A549 (cell line): ENCODE results near the gene KMT5C. TPM values are rescaled to one million over a fixed set of nuclear protein-coding genes. Genes with fewer than 3 reads are reported as not detected.

Source experiments
- ATAC-seq, 2 experiments: fragments of 200-7000 bp in 1 of 2; fragments of >200 bp in 1 of 2; cut with Nextera tagmentation in 1 of 2; cut with Tn5 transposase in 1 of 2; 3 replicates each; pipeline versions ENCODE4 v1.8.0 to v1.9.1; 2018 to 2020; ENCODE audit warnings: mild to moderate bottlenecking in 1 of 2, moderate library complexity in 1 of 2
- CTCF ChIA-PET: fragments of 300-600 bp; sonication (Branson Sonifier 250); formaldehyde crosslinking; extraction: SDS; loops from one replicate; lab custom pipeline; 2021; ENCODE audit warnings: antibody characterized with exemption, inconsistent platforms; lab: Yijun Ruan, JAX
- POLR2A ChIA-PET: fragments of 350-600 bp; formaldehyde crosslinking; extraction: SDS; loops from one replicate; lab custom pipeline; 2021; ENCODE audit warnings: antibody characterized with exemption, inconsistent platforms; lab: Yijun Ruan, JAX
- DNase-seq, 2 experiments: peaks; one replicate each; pipeline versions ENCODE4 v3.0.0 to v3.0.0-alpha.2; 2011 to 2016; ENCODE audit warnings: low read depth in 1 of 2, low spot score in 1 of 2
- FAIRE-seq: peaks from 2 replicates; lab custom pipeline; 2011; peaks lifted over from hg19 to GRCh38; lab: Jason Lieb, UNC
- H3K27ac ChIP-seq, 2 experiments: fragments of >200 bp; sonication (Bioruptor Twin); formaldehyde crosslinking; 3 replicates each; pipeline ENCODE4 v1.5.1; 2016 to 2017
- H3K4me1 ChIP-seq: fragments of >200 bp; sonication (Bioruptor Twin); formaldehyde crosslinking; 3 replicates; pipeline ENCODE4 v1.6.1; 2016
- H3K4me2 ChIP-seq: fragments of >200 bp; sonication (Bioruptor Twin); formaldehyde crosslinking; 3 replicates; pipeline ENCODE4 v1.6.1; 2016
- H3K4me3 ChIP-seq: fragments of >200 bp; sonication (Bioruptor Twin); formaldehyde crosslinking; 3 replicates; pipeline ENCODE4 v1.5.1; 2016
- H3K9me3 ChIP-seq: fragments of >200 bp; sonication (Bioruptor Twin); formaldehyde crosslinking; 3 replicates; pipeline ENCODE4 v1.6.1; 2016
- ATOH8 ChIP-seq: fragments of 250-450 bp; sonication (Bioruptor Pico); IDR thresholded peaks from 2 replicates; pipeline ENCODE4 v1.5.0; 2020; ENCODE audit warnings: low read depth, mild to moderate bottlenecking, moderate library complexity
- CHD2 ChIP-seq: fragments of 150-350 bp; IDR thresholded peaks from 2 replicates; pipeline ENCODE4 v1.6.1; 2014; ENCODE audit warnings: low read length; ENCODE audit not compliant: partially characterized antibody
- EHF ChIP-seq: fragments of 250-450 bp; sonication (Bioruptor Pico); IDR thresholded peaks from 2 replicates; pipeline ENCODE4 v1.5.0; 2020; ENCODE audit warnings: mild to moderate bottlenecking
- EHMT2 ChIP-seq: fragments of 200-600 bp; sonication (generic); IDR thresholded peaks from 2 replicates; pipeline ENCODE4 v1.6.1; 2016; ENCODE audit warnings: antibody characterized with exemption, low read depth, mild to moderate bottlenecking, moderate library complexity
- FOSB ChIP-seq: fragments of 250-450 bp; sonication (Bioruptor Pico); IDR thresholded peaks from 2 replicates; pipeline ENCODE4 v1.5.0; 2020; ENCODE audit warnings: mild to moderate bottlenecking, moderate library complexity
- FOXS1 ChIP-seq: fragments of 250-450 bp; sonication (Bioruptor Pico); IDR thresholded peaks from 2 replicates; pipeline ENCODE4 v1.5.0; 2020; ENCODE audit warnings: mild to moderate bottlenecking, moderate library complexity
- GATA3 ChIP-seq: IDR thresholded peaks from 2 replicates; pipeline ENCODE4 v1.6.1; 2012; ENCODE audit warnings: borderline replicate concordance
- HDAC2 ChIP-seq: fragments of 200-600 bp; sonication (generic); IDR thresholded peaks from 2 replicates; pipeline ENCODE4 v1.6.1; 2016
- HES2 ChIP-seq: fragments of >200 bp; sonication (Bioruptor Twin); formaldehyde crosslinking; IDR thresholded peaks from 2 replicates; pipeline ENCODE4 v1.6.1; 2016
- HOXB13 ChIP-seq: fragments of 250-450 bp; sonication (Bioruptor Pico); IDR thresholded peaks from 2 replicates; pipeline ENCODE4 v1.5.0; 2020; ENCODE audit warnings: low read depth, mild to moderate bottlenecking, moderate library complexity
- JUNB ChIP-seq: fragments of >200 bp; sonication (Bioruptor Twin); formaldehyde crosslinking; IDR thresholded peaks from 2 replicates; pipeline ENCODE4 v1.6.1; 2016
- KDM1A ChIP-seq: fragments of 200-600 bp; sonication (generic); IDR thresholded peaks from 2 replicates; pipeline ENCODE4 v1.6.1; 2016; ENCODE audit warnings: low read depth, mild to moderate bottlenecking
- MYC ChIP-seq: IDR thresholded peaks from 2 replicates; pipeline ENCODE4 v1.6.1; 2012; ENCODE audit warnings: mild to moderate bottlenecking, inconsistent platforms, low read length, improper control_type of control experiment, borderline replicate concordance
- NR3C1 ChIP-seq: fragments of >200 bp; sonication (Bioruptor Twin); formaldehyde crosslinking; IDR thresholded peaks from 3 replicates; pipeline ENCODE4 v1.6.1; 2017
- PHF8 ChIP-seq: fragments of 200-600 bp; sonication (generic); IDR thresholded peaks from 2 replicates; pipeline ENCODE4 v1.6.1; 2016; ENCODE audit warnings: low read depth, mild to moderate bottlenecking, antibody characterized with exemption, moderate library complexity, borderline replicate concordance
- POLR2A ChIP-seq: IDR thresholded peaks from 2 replicates; pipeline ENCODE4 v1.6.1; 2012; ENCODE audit warnings: mild to moderate bottlenecking, low read length
- POLR2AphosphoS2 ChIP-seq: conservative IDR thresholded peaks from 2 replicates; pipeline ENCODE4 v1.6.1; 2012; ENCODE audit warnings: low read length, improper control_type of control experiment, inconsistent platforms
- RAD21 ChIP-seq, 2 experiments: fragments of >200 bp in 1 of 2; sonication (Bioruptor Twin) in 1 of 2; formaldehyde crosslinking in 1 of 2; IDR thresholded peaks in 1 of 2; conservative IDR thresholded peaks in 1 of 2; 2 replicates in 1 of 2; 3 replicates in 1 of 2; pipeline ENCODE4 v1.6.1; 2012 to 2018; ENCODE audit warnings: inconsistent platforms in 1 of 2
- REST ChIP-seq: fragments of 200-600 bp; sonication (generic); IDR thresholded peaks from 2 replicates; pipeline ENCODE4 v1.6.1; 2016; ENCODE audit warnings: antibody characterized with exemption, mild to moderate bottlenecking, moderate library complexity
- RNF2 ChIP-seq: fragments of 200-600 bp; sonication (generic); IDR thresholded peaks from 2 replicates; pipeline ENCODE4 v1.6.1; 2016; ENCODE audit warnings: low read depth, mild to moderate bottlenecking, antibody characterized with exemption, moderate library complexity, borderline replicate concordance
- TFCP2L1 ChIP-seq: fragments of 250-450 bp; sonication (Bioruptor Pico); IDR thresholded peaks from 2 replicates; pipeline ENCODE4 v1.5.0; 2021; ENCODE audit warnings: mild to moderate bottlenecking
- USF2 ChIP-seq: fragments of 450-650 bp; IDR thresholded peaks from 2 replicates; pipeline ENCODE4 v1.6.1; 2014; ENCODE audit warnings: antibody characterized with exemption
- ZC3H11A ChIP-seq: fragments of 450-650 bp; IDR thresholded peaks from 2 replicates; pipeline ENCODE4 v1.6.1; 2014; ENCODE audit warnings: antibody characterized with exemption, mild to moderate bottlenecking
- ZFP36 ChIP-seq: fragments of 450-650 bp; IDR thresholded peaks from 2 replicates; pipeline ENCODE4 v1.6.1; 2014; ENCODE audit warnings: borderline replicate concordance; ENCODE audit not compliant: partially characterized antibody
- ZSCAN20 ChIP-seq: fragments of 250-450 bp; sonication (Bioruptor Pico); IDR thresholded peaks from 2 replicates; pipeline ENCODE4 v1.8.0; 2022; ENCODE audit warnings: mild to moderate bottlenecking, moderate library complexity
- WGBS: methylation state at CpG from one replicate; pipeline ENCODE4 v1.1.6; 2017; ENCODE audit errors: missing lambda C conversion rate; 5-methylcytosine and 5-hydroxymethylcytosine counted together
- polyA plus RNA-seq, 4 experiments: library from polyadenylated mRNA; depleted of rRNA in 3 of 4; stranded (reverse); fragments of >200 nt; fragmentation: RNase III in 1 of 4; extraction: RNeasy Plus Mini Kit Qiagen cat#74134 plus additional on column Dnase treatment in 1 of 4; gene quantifications; 2 replicates in 3 of 4; 3 replicates in 1 of 4; pipeline ENCODE4 v1.2.3, GENCODE V29; 2011 to 2017

The KMT5C gene
- polyA plus RNA-seq, 2 of the 4 experiments (the other 2 are of a cell fraction) = 9.5 to 15.2 TPM

- TF ChIP-seq HDAC2 (no peak), CHD2 (no peak), POLR2AphosphoS2 (no peak), HES2 (no peak), EHF (CRISPR knock-in tag) (no peak)
These were observed 6.4 kb downstream of the KMT5C start (continued) for GRCh38 chr19:55345818-55346724.

- ChIA-PET CTCF (interaction anchor here (1.6 to 3.4 kb wide), 4 partner anchors 16 to 206 kb away, joined by 5 to 27 read pairs (median 9); no protein-coding TSS in a partner anchor), POLR2A (interaction anchor here (0.6 kb wide), 1 partner anchor 341 kb away, joined by 5 read pairs; no protein-coding TSS in a partner anchor)
- Histone ChIP-seq H3K4me2 (no peak overlapping the region), H3K27ac (0 out of 6 replicates have a peak overlapping the region, but pooled peaks of 1 of the 2 experiments have one; percentile 4), H3K9me3 (no peaks in the 10 kb centered on the region)
- ATAC-seq (peak in 1 of 2 experiments; percentile 3; a peak in 2 of 6 replicates), DNase-seq (no peak), FAIRE-seq (no peak)
- no peak for TF ChIP-seq USF2
- TF ChIP-seq KDM1A = no peak
- TF ChIP-seq GATA3 = no peak
- TF ChIP-seq ZFP36 = no peak
- no peak for TF ChIP-seq POLR2A
- TF ChIP-seq TFCP2L1 (CRISPR knock-in tag) = no peak
- no peak for TF ChIP-seq ZSCAN20 (CRISPR knock-in tag)
- no peak for TF ChIP-seq HES2
- no peak for TF ChIP-seq ZC3H11A
- no peak for TF ChIP-seq CHD2
- no peak for TF ChIP-seq RAD21 (conservative IDR thresholded peaks at IDR 0.05 in 1 of 2, IDR thresholded peaks at IDR 0.05 in 1 of 2)
- no peak for TF ChIP-seq JUNB
- no peak for TF ChIP-seq PHF8
- no peak for TF ChIP-seq FOSB
- TF ChIP-seq, all 56 proteins: peak for 0
- WGBS = 91% methylated on average over 19 of the region's 41 CpGs
- Histone ChIP-seq H3K4me3 (no peak overlapping the region), H3K4me1 (peaks cover 19% of the 10 kb centered on the region)
These were observed 7.2 kb downstream of the KMT5C start for GRCh38 chr19:55346725-55347441.

GRCh38 chr19:55347442-55348009, 7.8 kb downstream of the KMT5C start:
- 78% methylated on average over 5 of the region's 10 CpGs for WGBS
- H3K4me3 ChIP-seq = no peak overlapping the region
- H3K27ac ChIP-seq = no peak overlapping the region
- ATAC-seq (no peak), FAIRE-seq (no peak), DNase-seq (no peak)
- no peaks in the 10 kb centered on the region for H3K9me3 ChIP-seq
- no peak overlapping the region for H3K4me2 ChIP-seq
- POLR2A ChIA-PET = interaction anchor here (0.6 to 1.1 kb wide), 2 partner anchors 8 to 342 kb away, joined by 5 to 6 read pairs; no protein-coding TSS in a partner anchor
- CTCF ChIA-PET = interaction anchor here (1.2 to 3.4 kb wide), 5 partner anchors 8 to 207 kb away, joined by 3 to 27 read pairs (median 5); partner anchors contain the start of gene KMT5C
- TF ChIP-seq NR3C1 (no peak), EHMT2 (no peak), HES2 (no peak), MYC (no peak), ZSCAN20 (CRISPR knock-in tag) (no peak), FOXS1 (CRISPR knock-in tag) (no peak), REST (no peak), RNF2 (no peak), HOXB13 (CRISPR knock-in tag) (no peak), ATOH8 (CRISPR knock-in tag) (no peak)
- peaks cover 18% of the 10 kb centered on the region for H3K4me1 ChIP-seq
